ENCODE data around the gene INPP5D.
A peak's percentile ranks its signal among the peaks of the same experiment; 100 is the strongest.

The INPP5D gene

DNA sequence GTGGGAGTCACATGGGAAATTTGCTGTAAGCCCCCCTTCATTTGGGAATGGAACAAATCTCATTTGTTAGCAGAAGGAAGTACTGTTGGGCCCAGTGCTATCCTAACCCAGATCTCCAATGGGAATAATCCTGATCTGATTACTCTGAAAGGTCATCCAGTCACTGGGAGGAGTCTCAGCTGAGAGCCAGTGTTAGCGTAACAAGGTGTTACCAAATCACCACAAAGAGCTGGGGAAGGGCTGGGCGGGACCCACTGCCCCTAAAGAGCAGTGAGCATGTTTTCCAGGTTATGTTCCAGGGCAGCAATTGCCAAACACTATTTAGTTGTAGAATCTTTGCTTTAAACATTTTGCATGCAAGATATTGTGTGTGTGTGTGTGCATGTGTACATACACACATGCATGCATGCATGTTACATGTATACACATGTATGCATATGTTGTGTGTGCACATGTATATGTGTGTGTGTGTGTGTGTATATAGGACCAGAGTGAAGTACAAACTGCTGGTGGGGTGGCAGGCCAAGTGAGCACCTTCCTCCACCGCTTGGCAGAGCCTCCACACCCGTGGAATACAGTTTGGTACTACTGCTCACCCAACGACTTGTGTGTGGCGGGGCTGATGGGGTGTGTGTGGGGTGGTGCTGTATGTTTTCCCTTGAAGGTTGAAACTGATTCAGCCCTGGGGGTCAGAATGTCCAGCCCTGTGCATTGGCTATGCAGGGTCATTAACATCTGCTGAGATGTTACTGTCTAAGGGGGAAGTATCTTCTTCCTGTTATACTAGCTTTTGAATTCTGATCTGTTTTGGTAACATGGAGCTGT lies 15.2 kb downstream of the INPP5D start:
- DNase-seq = no peak

DNA sequence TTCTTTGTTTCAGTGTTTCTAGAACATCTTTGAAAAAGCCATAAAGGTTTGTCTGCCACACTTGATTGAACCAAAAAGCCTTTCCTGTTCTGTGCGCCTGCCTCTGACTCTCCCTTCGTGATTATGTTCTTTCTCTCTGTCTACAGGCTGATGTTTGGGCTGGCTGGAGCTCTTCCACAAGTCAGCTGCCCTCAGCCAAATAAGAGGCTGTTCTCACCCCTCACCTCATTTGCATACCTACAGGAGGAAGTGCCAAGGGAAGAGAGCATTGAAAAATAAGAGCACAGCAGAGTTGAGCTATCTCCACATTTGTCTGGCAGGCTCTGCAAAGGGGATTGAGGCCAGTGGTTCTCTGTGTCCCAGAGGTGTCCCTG lies 15.8 kb downstream of the INPP5D start:
- DNase-seq = peak in 1 of 56 donors; percentile 15

GRCh38 chr2:233076749-233077148 lies 16.6 kb downstream of the INPP5D start:
- DNase-seq = no peak

GRCh38 chr2:233079473-233079877 lies 19.3 kb downstream of the INPP5D start:
- DNase-seq = no peak

- no peak for DNase-seq
Measured at GRCh38 chr2:233079953-233080835, 20.1 kb downstream of the INPP5D start.

- no peak for DNase-seq
Measured at GRCh38 chr2:233080836-233081229, 20.7 kb downstream of the INPP5D start.

- DNase-seq = peak in 3 of 56 donors; percentile 22 to 48 (median 24)
Measured at GRCh38 chr2:233081232-233081730, 21.1 kb downstream of the INPP5D start.

- DNase-seq = no peak
Measured at GRCh38 chr2:233081731-233082221, 21.6 kb downstream of the INPP5D start.

- no peak for DNase-seq
Measured at GRCh38 chr2:233082222-233082930, 22.2 kb downstream of the INPP5D start.

GRCh38 chr2:233082931-233083755 lies 23.0 kb downstream of the INPP5D start:
- no peak for DNase-seq

GRCh38 chr2:233083782-233084181 lies 23.6 kb downstream of the INPP5D start:
- DNase-seq = no peak

- DNase-seq = peak in 9 of 56 donors; percentile 24 to 61 (median 30)
Measured at GRCh38 chr2:233084488-233084887, 24.3 kb downstream of the INPP5D start.

DNA sequence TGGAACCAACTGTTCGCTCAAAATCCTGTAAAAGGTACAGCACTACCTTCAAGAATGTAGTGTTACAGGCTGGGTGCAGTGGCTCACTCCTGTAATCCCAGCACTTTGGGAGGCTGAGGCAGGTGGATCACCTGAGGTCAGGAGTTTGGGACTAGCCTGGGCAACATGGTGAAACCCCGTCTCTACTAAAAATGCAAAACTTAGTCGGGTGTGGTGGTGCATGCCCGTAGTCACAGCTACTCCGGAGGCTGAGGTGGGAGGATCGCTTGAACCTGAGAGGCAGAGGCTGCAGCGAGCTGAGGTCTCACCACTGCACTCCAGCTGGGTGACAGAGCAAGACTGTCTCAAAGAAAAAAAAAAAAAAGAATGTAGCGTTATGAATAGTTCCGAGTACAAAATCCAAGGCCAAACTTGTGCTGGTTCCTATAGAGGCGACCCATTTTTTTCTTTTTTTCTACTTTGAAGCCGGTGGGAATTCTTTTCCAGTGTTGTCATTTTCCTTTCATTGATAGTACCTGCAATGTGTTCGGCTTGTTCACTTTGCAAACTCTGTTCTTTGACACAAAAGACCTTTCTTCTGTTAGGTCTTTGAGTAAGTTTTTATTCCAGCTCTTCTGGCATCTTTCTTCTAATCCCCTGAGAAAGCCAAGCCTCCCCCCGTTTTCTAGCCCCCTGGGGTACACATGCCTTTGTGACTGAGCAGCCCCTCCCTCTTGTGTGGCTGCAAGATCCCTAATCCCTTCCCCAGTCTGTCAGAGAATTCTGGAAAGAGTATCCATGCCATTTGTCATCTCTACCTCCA lies 25.1 kb downstream of the INPP5D start:
- DNase-seq = no peak

GRCh38 chr2:233085839-233086150 lies 25.7 kb downstream of the INPP5D start:
- DNase-seq = no peak

GRCh38 chr2:233087713-233088112 lies 27.6 kb downstream of the INPP5D start:
- no peak for DNase-seq

GRCh38 chr2:233088972-233089345 lies 28.8 kb downstream of the INPP5D start:
- no peak for DNase-seq

- DNase-seq = no peak
Measured at GRCh38 chr2:233089851-233090250, 29.7 kb downstream of the INPP5D start.

GRCh38 chr2:233090879-233091278 lies 30.7 kb downstream of the INPP5D start:
- no peak for DNase-seq

DNA sequence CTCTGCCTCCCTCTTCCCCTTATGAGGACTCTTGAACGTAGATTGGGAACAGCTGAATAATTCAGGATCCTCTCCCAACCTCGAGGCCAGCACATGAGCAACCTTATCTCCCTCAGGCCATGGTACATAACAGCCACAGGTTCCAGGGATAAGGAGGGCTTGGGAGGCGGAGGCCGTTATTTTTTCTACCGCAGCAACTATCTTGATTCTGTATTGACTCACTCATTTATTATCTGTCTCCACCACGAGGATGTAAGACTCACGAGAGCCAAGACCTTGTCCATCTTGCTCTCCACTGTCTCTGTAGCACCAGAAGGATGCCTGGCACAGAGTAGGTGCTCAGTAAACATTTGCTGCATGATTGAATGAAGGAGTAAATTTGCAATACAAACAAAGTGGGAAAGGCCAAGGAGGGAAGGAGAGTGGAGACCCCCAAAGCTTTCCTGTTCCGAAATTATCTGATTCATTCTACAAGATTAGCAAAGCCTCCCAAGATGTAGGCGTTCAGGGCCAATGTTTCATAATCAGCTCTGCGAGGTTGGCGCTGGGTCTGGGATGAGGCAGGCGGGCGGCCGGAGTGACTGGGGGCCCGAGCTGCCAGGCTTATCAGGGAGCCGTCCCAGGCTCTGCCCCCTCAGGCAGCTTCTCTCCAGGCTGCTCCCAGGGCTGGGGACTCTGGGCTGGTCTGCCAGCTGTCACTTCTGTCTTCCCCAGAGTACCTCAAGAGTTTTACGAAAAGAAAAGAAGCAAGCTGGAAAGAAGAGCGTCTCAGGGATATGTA lies 31.6 kb downstream of the INPP5D start:
- DNase-seq = no peak
